Ovary (tissue), 9 donors: ENCODE results near the gene DNAJC1. TPM values are rescaled to one million over a fixed set of nuclear protein-coding genes. Genes with fewer than 3 reads are reported as not detected.

Source experiments
- DNase-seq, 5 donors: peaks; one replicate each; pipeline ENCODE4 v3.0.0-alpha.2; 2019 to 2020
- H3K27ac ChIP-seq, 2 donors: fragments of 200-600 bp; one replicate each; pipeline versions ENCODE4 v1.5.1 to v1.8.0; 2019 to 2022
- H3K27me3 ChIP-seq: fragments of 200-600 bp; one replicate; pipeline ENCODE4 v1.8.0; 2022
- H3K36me3 ChIP-seq: fragments of 200-600 bp; sonication (generic); one replicate; pipeline ENCODE4 v1.5.1; 2019
- H3K4me1 ChIP-seq: one replicate; pipeline ENCODE4 v1.8.1; 2013; ENCODE audit warnings: mild to moderate bottlenecking, moderate library complexity; ENCODE audit not compliant: insufficient read depth
- H3K4me3 ChIP-seq: fragments of 200-600 bp; sonication (generic); one replicate; pipeline ENCODE4 v1.5.1; 2017
- H3K9me3 ChIP-seq, 2 donors: fragments of 200-600 bp in 1 of 2; sonication (generic) in 1 of 2; one replicate each; pipeline versions ENCODE4 v1.5.1 to v1.8.1; 2013 to 2019; ENCODE audit warnings: mild to moderate bottlenecking in 1 of 2, moderate library complexity in 1 of 2
- EP300 ChIP-seq: sonication (generic); formaldehyde crosslinking; IDR thresholded peaks from one replicate; pipeline ENCODE4 v1.6.1; 2017; ENCODE audit warnings: antibody characterized with exemption
- POLR2A ChIP-seq: fragments of 450-650 bp; IDR thresholded peaks from one replicate; pipeline ENCODE4 v1.6.1; 2017; ENCODE audit warnings: antibody characterized with exemption, mild to moderate bottlenecking, moderate library complexity
- WGBS, 3 donors: extraction: QIAGEN DNeasy Blood & Tissue Kit in 1 of 3; methylation state at CpG; one replicate each; pipeline versions ENCODE4 v1.1.5 to v1.1.7; 2013 to 2017; 5-methylcytosine and 5-hydroxymethylcytosine counted together
- intact Hi-C, 4 donors: fragments of 100-400 bp; cut with DNase I; formaldehyde crosslinking; loops; one replicate each; pipeline versions ENCODE4 v1.11.0 to v1.15.1; 2022 to 2023
- polyA plus RNA-seq, 2 donors: library from polyadenylated mRNA; stranded (reverse); fragments of 200-250 nt in 1 of 2; fragments of 350-450 nt in 1 of 2; fragmentation: Illumina TruSeq in 1 of 2; extraction: RNeasy Lipid Tissue Mini Kit (QIAGEN cat#74804) in 1 of 2; gene quantifications; one replicate each; pipeline ENCODE4 v1.2.3, GENCODE V29; 2013 to 2014
- total RNA-seq, 7 donors: library from RNA; depleted of rRNA in 2 of 7; stranded (reverse); fragments of >200 nt in 2 of 7; fragmentation: NEBNext Ultra II Directional in 3 of 7; extraction: Animal tissue kit (Norgen Biotek cat#: 25700) in 3 of 7; gene quantifications; one replicate each; pipeline versions ENCODE4 v1.1.0 to v1.2.4, GENCODE V29; 2016 to 2023
- TF ChIP-seq, protein P1 (sequence below), 3 donors: fragments of 450-650 bp in 2 of 3; fragments of 200-600 bp in 1 of 3; IDR thresholded peaks; one replicate each; pipeline versions ENCODE4 v1.5.1 to v1.8.0; 2016 to 2022; ENCODE audit warnings: antibody characterized with exemption in 3 of 3, mild to moderate bottlenecking in 1 of 3
- donor health status: DM: no; HTN: no; CAD: no; lungs with moderate emphysema.
- donor health status: DM: no; HTN: no; CAD: no.
- donor health status: Bipolar disorder and iron deficiency.
- donor health status: DM: yes; HTN: yes; CAD: no.
- donor health status: DM: no; HTN: no; CAD: no.
- donor health status: DM: yes; HTN: yes; CAD: no.

Gene DNAJC1
- total and polyA plus RNA-seq, 9 donors: 18.8 to 62.7 (median 21.0) TPM

DNA sequence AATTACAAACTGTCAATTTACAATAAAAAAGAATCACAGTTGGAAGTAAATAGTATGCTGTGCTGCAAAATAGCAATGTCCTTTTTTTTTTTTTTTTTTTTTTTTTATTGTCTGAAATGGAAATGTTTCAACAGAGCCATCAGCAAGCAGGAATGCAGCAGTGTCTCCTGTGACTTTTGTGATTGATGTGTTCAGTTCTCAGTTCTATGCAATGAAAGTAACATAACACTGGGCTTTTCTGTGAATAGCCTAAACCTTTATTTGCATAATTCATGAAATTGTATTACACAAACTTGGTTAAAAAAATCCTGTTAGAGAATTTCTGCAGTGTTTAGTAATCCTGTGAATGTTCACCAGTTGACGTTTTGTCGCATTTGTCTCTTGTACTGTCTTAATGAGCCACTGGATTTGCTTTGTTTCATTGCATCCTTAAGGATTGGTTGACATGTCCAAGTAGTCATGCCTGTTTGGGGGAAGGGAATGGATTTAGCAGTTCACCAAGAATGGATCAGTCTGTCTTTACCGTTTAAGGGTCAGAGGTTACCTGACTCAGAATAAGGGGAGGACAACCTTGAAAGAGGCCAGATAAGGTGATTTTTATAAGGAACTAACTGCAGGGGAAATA lies 276.8 kb downstream of the DNAJC1 start:
- intact Hi-C loops: no loop called here
- WGBS, 3 donors: 63 to 65% (median 63%) methylated on average over 3 of the region's 3 CpGs
- H3K4me1 ChIP-seq: peaks cover 2% of the 10 kb centered on the region
- no peak for DNase-seq
- H3K36me3 ChIP-seq: no peaks in the 10 kb centered on the region
- H3K27ac ChIP-seq: no peak overlapping the region
- H3K9me3 ChIP-seq: no peaks in the 10 kb centered on the region
- no peak overlapping the region for H3K4me3 ChIP-seq
- TF ChIP-seq, protein P1, sequence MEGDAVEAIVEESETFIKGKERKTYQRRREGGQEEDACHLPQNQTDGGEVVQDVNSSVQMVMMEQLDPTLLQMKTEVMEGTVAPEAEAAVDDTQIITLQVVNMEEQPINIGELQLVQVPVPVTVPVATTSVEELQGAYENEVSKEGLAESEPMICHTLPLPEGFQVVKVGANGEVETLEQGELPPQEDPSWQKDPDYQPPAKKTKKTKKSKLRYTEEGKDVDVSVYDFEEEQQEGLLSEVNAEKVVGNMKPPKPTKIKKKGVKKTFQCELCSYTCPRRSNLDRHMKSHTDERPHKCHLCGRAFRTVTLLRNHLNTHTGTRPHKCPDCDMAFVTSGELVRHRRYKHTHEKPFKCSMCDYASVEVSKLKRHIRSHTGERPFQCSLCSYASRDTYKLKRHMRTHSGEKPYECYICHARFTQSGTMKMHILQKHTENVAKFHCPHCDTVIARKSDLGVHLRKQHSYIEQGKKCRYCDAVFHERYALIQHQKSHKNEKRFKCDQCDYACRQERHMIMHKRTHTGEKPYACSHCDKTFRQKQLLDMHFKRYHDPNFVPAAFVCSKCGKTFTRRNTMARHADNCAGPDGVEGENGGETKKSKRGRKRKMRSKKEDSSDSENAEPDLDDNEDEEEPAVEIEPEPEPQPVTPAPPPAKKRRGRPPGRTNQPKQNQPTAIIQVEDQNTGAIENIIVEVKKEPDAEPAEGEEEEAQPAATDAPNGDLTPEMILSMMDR (IDR thresholded peaks at IDR 0.05): no peak
- TF ChIP-seq EP300: no peak
- no peak for TF ChIP-seq POLR2A
- H3K27me3 ChIP-seq: no peaks in the 10 kb centered on the region

GRCh38 chr10:21724687-21725367 lies 278.7 kb downstream of the DNAJC1 start:
- H3K4me1 ChIP-seq: peaks cover 2% of the 10 kb centered on the region
- intact Hi-C loops: no loop called here

GRCh38 chr10:21724020-21724589 lies 279.4 kb downstream of the DNAJC1 start:
- DNase-seq: no peak
- no peaks in the 10 kb centered on the region for H3K9me3 ChIP-seq
- TF ChIP-seq, protein P1 (IDR thresholded peaks at IDR 0.05): no peak
- TF ChIP-seq POLR2A: no peak
- TF ChIP-seq EP300: no peak
- H3K4me3 ChIP-seq: no peak overlapping the region
- no peak overlapping the region for H3K27ac ChIP-seq
- H3K36me3 ChIP-seq: no peaks in the 10 kb centered on the region
- H3K4me1 ChIP-seq: peaks cover 2% of the 10 kb centered on the region
- H3K27me3 ChIP-seq: no peaks in the 10 kb centered on the region
- 19 to 32% (median 23%) methylated on average over 7 of the region's 7 CpGs for WGBS, 3 donors
- intact Hi-C loops: no loop called here

More at GRCh38 chr10:21724687-21725367, 278.7 kb downstream of the DNAJC1 start:
- 0 to 1% (median 0%) methylated on average over 4 of the region's 4 CpGs for WGBS, 3 donors
- peak; percentile 88 to 98 (median 97) for DNase-seq
- Histone ChIP-seq H3K27me3 (no peaks in the 10 kb centered on the region), H3K27ac (no peak overlapping the region), H3K9me3 (no peaks in the 10 kb centered on the region), H3K36me3 (no peaks in the 10 kb centered on the region), H3K4me3 (no peak overlapping the region)
- TF ChIP-seq POLR2A: no peak
- TF ChIP-seq, protein P1 (IDR thresholded peaks at IDR 0.05): no peak
- no peak for TF ChIP-seq EP300

GRCh38 chr10:21722209-21722608 lies 281.3 kb downstream of the DNAJC1 start:
- intact Hi-C loops: no loop called here
- H3K4me3 ChIP-seq: no peak overlapping the region
- TF ChIP-seq, protein P1 (IDR thresholded peaks at IDR 0.05): no peak
- TF ChIP-seq POLR2A (no peak), EP300 (no peak)
- DNase-seq: no peak
- H3K27me3 ChIP-seq: no peaks in the 10 kb centered on the region
- no peak overlapping the region for H3K27ac ChIP-seq
- no peaks in the 10 kb centered on the region for H3K36me3 ChIP-seq
- no peaks in the 10 kb centered on the region for H3K9me3 ChIP-seq
- peaks cover 2% of the 10 kb centered on the region for H3K4me1 ChIP-seq
- WGBS, 3 donors: 94 to 97% (median 96%) methylated on average over 2 of the region's 2 CpGs
